Prostate gland (tissue), 2 donors: Measurements from ENCODE around the gene ACTR3. TPM values are rescaled to one million over a fixed set of nuclear protein-coding genes. Genes with fewer than 3 reads are reported as not detected.

ENCODE experiments used
- DNase-seq: peaks from one replicate; pipeline ENCODE4 v3.0.0-alpha.2; 2019; ENCODE audit warnings: low spot score
- H3K27ac ChIP-seq, 2 donors: fragments of 200-600 bp; sonication (generic); 2 replicates each; pipeline ENCODE4 v1.5.1; 2017 to 2019
- H3K27me3 ChIP-seq: fragments of 200-600 bp; sonication (generic); replicated peaks from 2 replicates; pipeline ENCODE4 v1.5.1; 2019; ENCODE audit not compliant: insufficient read depth
- H3K36me3 ChIP-seq, 2 donors: fragments of 200-600 bp; sonication (generic); 1 replicate in 1 of 2; 2 replicates in 1 of 2; pipeline versions ENCODE4 v1.5.1 to v1.8.1; 2017 to 2019
- H3K4me1 ChIP-seq: fragments of 200-600 bp; sonication (generic); replicated peaks from 2 replicates; pipeline ENCODE4 v1.5.1; 2019
- H3K4me3 ChIP-seq, 2 donors: fragments of 200-600 bp; sonication (generic); 2 replicates each; pipeline ENCODE4 v1.5.1; 2017 to 2019
- H3K9me3 ChIP-seq: fragments of 200-600 bp; sonication (generic); 2 replicates; pipeline ENCODE4 v1.5.1; 2017
- CTCF ChIP-seq, 4 experiments: fragments of 200-600 bp in 2 of 4; fragments of 450-650 bp in 2 of 4; sonication (generic) in 2 of 4; IDR thresholded peaks; 1 replicate in 3 of 4; 2 replicates in 1 of 4; pipeline ENCODE4 v1.5.1; 2016 to 2019; ENCODE audit warnings: antibody characterized with exemption in 4 of 4, mild to moderate bottlenecking in 2 of 4, moderate library complexity in 2 of 4
- POLR2A ChIP-seq: fragments of 450-650 bp; IDR thresholded peaks from one replicate; pipeline ENCODE4 v1.6.1; 2016; ENCODE audit warnings: antibody characterized with exemption, mild to moderate bottlenecking
- POLR2AphosphoS5 ChIP-seq: sonication (generic); formaldehyde crosslinking; IDR thresholded peaks from one replicate; pipeline ENCODE4 v1.6.1; 2017; ENCODE audit warnings: antibody characterized with exemption
- WGBS: methylation state at CpG from one replicate; pipeline ENCODE4 v1.1.5; 2018; 5-methylcytosine and 5-hydroxymethylcytosine counted together
- intact Hi-C: fragments of 100-400 bp; cut with DNase I; formaldehyde crosslinking; loops from one replicate; pipeline ENCODE4 v1.14.2; 2022
- total RNA-seq, 2 donors: library from RNA; depleted of rRNA; stranded (reverse); fragments of >200 nt; gene quantifications; one replicate each; pipeline ENCODE4 v1.1.0, GENCODE V29; 2016

Gene ACTR3
- total RNA-seq, 2 donors from 2014 or later, result 65.9 to 93.7 TPM

- Histone ChIP-seq H3K4me3 (no peak overlapping the region), H3K36me3 (no peaks in the 10 kb centered on the region), H3K4me1 (peaks cover 6% of the 10 kb centered on the region), H3K27ac (peak overlapping the region in 1 of 2 donors; percentile 3), H3K27me3 (no peaks in the 10 kb centered on the region), H3K9me3 (no peaks in the 10 kb centered on the region)
- TF ChIP-seq CTCF (IDR thresholded peaks at IDR 0.05), result no peak
- peak; percentile 79 for TF ChIP-seq POLR2AphosphoS5
- TF ChIP-seq POLR2A, result no peak
- 30% methylated on average over 2 of the region's 2 CpGs for WGBS
- intact Hi-C loops, result no loop called here
- peak; percentile 42 for DNase-seq
Measured at GRCh38 chr2:113886479-113887008, 3.3 kb upstream of the ACTR3 start.

- DNase-seq, result no peak
- intact Hi-C loops, result no loop called here
- H3K36me3 ChIP-seq, result no peaks in the 10 kb centered on the region
- H3K4me1 ChIP-seq, result peaks cover 6% of the 10 kb centered on the region
- peak overlapping the region; percentile 3 to 18 for H3K27ac ChIP-seq
- H3K9me3 ChIP-seq, result no peaks in the 10 kb centered on the region
- WGBS, result 77% methylated on average over 7 of the region's 7 CpGs
- TF ChIP-seq CTCF (IDR thresholded peaks at IDR 0.05) (no peak), POLR2AphosphoS5 (no peak), POLR2A (no peak)
- no peaks in the 10 kb centered on the region for H3K27me3 ChIP-seq
- no peak overlapping the region for H3K4me3 ChIP-seq
Measured at GRCh38 chr2:113887009-113887792, 2.7 kb upstream of the ACTR3 start.

DNA sequence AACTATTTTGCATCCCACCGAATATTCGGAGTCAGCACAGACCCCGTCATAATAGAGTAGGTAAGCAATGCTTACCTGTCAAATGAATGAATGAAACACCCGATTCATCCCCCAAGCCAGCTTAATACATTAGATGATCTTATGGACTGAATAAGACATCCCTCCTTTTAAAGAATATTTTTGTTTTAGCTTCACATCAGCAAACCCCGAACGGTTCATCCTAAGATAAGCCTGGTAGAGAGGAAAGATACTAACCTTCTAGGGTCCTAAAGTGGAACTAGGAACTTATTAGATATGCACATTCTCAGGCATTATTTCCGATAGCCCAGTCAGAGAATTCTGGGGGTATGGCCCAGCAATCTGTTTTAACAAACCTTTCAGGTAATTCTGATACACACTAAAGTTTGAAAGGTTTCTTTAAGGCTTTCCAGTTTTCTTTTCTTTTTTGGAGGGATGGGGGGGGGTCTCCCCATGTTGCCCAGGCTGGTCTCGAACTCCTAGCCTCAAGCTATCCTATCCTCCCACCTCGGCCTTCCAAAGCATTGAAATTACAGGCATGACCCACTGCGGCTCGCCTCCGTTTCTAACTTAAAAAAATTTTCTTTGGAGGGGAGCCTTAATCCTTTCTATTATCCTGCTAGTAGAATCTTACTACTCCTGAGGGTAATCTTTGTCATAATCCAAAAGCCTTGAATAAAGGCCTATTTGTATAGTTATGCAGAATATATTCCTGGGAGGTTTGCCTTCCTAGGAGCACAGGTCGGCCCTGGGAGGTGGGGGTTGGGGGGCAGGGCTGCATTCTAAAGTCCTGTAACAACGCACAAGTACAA lies 1.0 kb upstream of the ACTR3 start:
- Histone ChIP-seq H3K4me1 (peaks cover 6% of the 10 kb centered on the region), H3K27ac (peak overlapping the region; percentile 96 to 98), H3K36me3 (no peaks in the 10 kb centered on the region), H3K9me3 (no peaks in the 10 kb centered on the region), H3K27me3 (no peaks in the 10 kb centered on the region), H3K4me3 (peak overlapping the region; percentile 81 to 99)
- 36% methylated on average over 14 of the region's 14 CpGs for WGBS
- TF ChIP-seq CTCF (IDR thresholded peaks at IDR 0.05), result no peak
- TF ChIP-seq POLR2A, result no peak
- no peak for TF ChIP-seq POLR2AphosphoS5
- intact Hi-C loops, result no loop called here
- DNase-seq, result no peak

DNA sequence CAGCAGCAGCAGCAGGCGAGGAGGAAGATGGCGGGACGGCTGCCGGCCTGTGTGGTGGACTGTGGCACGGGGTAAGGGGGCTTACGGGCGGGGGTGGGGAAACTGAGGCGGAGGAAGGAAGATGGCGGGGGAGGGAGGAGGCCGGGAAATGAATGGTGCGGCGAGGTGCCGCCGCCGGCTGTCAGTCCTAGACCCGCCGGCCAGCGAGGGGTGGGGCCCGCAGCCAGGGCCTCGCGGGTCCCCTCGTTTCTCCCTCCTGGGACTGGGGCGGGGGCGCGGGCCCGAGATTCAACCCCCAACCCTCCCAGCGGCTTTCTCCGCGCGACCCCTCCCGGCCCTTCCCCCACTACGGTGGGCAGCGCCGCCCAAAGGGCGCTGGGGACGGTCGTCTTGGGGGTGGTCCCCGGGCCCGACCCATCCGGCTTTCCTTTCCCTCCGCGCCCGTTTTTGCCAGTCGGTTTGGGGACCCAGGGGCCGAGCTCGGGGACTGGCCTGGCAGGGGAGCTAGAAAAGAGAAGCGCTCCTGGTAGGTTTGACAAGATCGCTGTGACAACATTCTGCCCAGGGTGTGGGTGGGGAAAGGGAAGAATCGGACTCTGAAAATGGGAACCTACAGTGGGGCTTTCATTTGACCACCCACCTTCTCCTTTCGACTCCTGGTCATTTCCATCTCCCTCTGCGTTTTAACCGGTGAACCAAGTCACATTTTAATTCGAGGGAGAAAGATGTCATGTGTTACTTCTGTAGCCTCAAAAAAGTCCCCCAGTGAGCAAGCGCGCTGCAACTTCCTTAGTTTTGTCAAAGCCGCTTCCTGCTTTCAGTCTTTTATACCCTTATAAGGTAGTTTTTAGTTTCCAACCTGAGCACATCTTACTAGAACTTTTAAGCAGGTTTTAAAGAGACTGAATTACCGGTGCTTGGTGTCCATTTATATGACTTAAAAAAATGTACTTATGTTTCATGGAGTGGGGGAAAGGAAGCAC lies 655 bp downstream of the ACTR3 start:
- Histone ChIP-seq H3K4me1 (peaks cover 6% of the 10 kb centered on the region), H3K4me3 (peak overlapping the region; percentile 81 to 99), H3K9me3 (no peaks in the 10 kb centered on the region), H3K27me3 (no peaks in the 10 kb centered on the region), H3K27ac (peak overlapping the region; percentile 96 to 98), H3K36me3 (no peaks in the 10 kb centered on the region)
- intact Hi-C loops, result loop anchor here (2.0 kb wide), 1 partner anchor 134 kb away; the partner anchor contains the start of gene SLC35F5
- WGBS, result under 1% methylated on average over 44 of the region's 57 CpGs
- DNase-seq, result peak; percentile 77
- peak; percentile 88 for TF ChIP-seq POLR2AphosphoS5
- TF ChIP-seq CTCF (IDR thresholded peaks at IDR 0.05), result no peak
- TF ChIP-seq POLR2A, result peak; percentile 40
